KMS-11 (cell line): ENCODE measurements around the gene PERM1.
"Not testable (repeated sequence)": the region's sequence is repeated elsewhere in the genome, so short reads cannot be mapped to it uniquely, and the experiment has no call there.

Experiments used
- H2AFZ ChIP-seq: fragments of 200-600 bp; sonication (generic); 2 replicates; pipeline ENCODE4 v1.6.1; 2016; ENCODE audit warnings: antibody characterized with exemption, mixed run types, low read depth
- H3K27ac ChIP-seq: fragments of 200-600 bp; sonication (generic); 2 replicates; pipeline ENCODE4 v1.6.1; 2016; ENCODE audit warnings: mild to moderate bottlenecking, mixed run types
- H3K27me3 ChIP-seq: fragments of 200-600 bp; sonication (generic); 2 replicates; pipeline ENCODE4 v1.6.1; 2017; ENCODE audit warnings: mild to moderate bottlenecking, low read depth, mixed run types, moderate library complexity; ENCODE audit not compliant: insufficient read depth
- H3K36me3 ChIP-seq: fragments of 200-600 bp; sonication (generic); 2 replicates; pipeline ENCODE4 v1.6.1; 2017; ENCODE audit warnings: mild to moderate bottlenecking, mixed run types; ENCODE audit not compliant: insufficient read depth
- H3K4me1 ChIP-seq: fragments of 200-600 bp; sonication (generic); 2 replicates; pipeline ENCODE4 v1.6.1; 2016; ENCODE audit warnings: mild to moderate bottlenecking, low read depth, mixed run types; ENCODE audit not compliant: poor library complexity, severe bottlenecking
- H3K4me2 ChIP-seq: fragments of 200-600 bp; sonication (generic); 2 replicates; pipeline ENCODE4 v1.7.0; 2016; ENCODE audit warnings: mild to moderate bottlenecking, mixed run types
- H3K4me3 ChIP-seq: fragments of 200-600 bp; sonication (generic); IDR thresholded peaks from 2 replicates; pipeline ENCODE4 v1.6.1; 2017; ENCODE audit warnings: low read depth, low read length, mixed read lengths; ENCODE audit not compliant: insufficient read depth
- H3K79me2 ChIP-seq: fragments of 200-600 bp; sonication (generic); 2 replicates; pipeline ENCODE4 v1.6.1; 2016; ENCODE audit warnings: low read depth, mixed run types; ENCODE audit not compliant: insufficient read depth
- H3K9ac ChIP-seq: fragments of 200-600 bp; sonication (generic); 2 replicates; pipeline ENCODE4 v1.6.1; 2016; ENCODE audit warnings: mild to moderate bottlenecking, mixed run types
- H4K20me1 ChIP-seq: fragments of 200-600 bp; sonication (generic); 2 replicates; pipeline ENCODE4 v1.6.1; 2016; ENCODE audit warnings: mild to moderate bottlenecking, mixed run types; ENCODE audit not compliant: insufficient read depth
- TF ChIP-seq, protein P1 (sequence below): fragments of 200-600 bp; sonication (generic); conservative IDR thresholded peaks from 2 replicates; pipeline ENCODE4 v1.6.1; 2017; ENCODE audit warnings: low read depth, mild to moderate bottlenecking, antibody characterized with exemption, low read length, moderate library complexity, mixed read lengths

Gene PERM1

DNA sequence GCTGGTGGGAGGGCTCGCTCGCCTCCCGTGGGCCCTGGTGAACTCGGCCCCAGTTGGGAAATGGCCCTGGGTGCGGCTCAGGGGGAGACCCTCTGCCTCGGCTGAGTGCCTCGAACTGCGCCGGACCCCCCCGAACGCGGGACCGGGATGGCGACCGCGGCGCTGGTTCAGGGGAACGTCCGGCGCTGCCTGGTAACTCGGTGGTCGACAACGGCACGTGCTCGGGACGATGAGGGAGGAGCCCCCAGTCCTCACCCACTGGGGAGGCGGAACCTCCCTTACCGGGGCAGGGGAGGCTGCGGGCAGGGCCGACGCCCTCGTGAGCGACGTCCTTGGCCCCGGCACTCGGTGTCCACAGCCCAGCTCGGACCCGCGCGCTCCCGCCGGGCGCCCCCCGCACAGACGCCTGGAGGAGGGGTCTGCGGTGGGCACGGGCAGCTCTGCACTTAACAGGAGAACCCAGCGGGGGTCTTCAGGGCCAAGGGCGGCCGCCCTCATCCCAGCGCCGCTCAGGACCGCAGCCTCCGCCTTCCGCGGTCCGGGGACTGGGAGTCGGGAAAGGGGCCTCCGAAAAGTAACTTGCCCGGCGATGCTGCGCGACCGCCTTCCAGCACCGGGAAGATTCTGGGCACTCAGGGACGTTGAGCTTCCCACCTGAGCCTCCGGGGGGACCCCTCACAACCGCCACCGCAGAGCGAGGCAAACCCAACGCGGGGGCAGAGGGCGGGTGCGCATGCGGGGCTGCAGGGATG, 16.3 kb upstream of the PERM1 start:
- H3K27ac ChIP-seq: no peak overlapping the region
- TF ChIP-seq, protein P1, sequence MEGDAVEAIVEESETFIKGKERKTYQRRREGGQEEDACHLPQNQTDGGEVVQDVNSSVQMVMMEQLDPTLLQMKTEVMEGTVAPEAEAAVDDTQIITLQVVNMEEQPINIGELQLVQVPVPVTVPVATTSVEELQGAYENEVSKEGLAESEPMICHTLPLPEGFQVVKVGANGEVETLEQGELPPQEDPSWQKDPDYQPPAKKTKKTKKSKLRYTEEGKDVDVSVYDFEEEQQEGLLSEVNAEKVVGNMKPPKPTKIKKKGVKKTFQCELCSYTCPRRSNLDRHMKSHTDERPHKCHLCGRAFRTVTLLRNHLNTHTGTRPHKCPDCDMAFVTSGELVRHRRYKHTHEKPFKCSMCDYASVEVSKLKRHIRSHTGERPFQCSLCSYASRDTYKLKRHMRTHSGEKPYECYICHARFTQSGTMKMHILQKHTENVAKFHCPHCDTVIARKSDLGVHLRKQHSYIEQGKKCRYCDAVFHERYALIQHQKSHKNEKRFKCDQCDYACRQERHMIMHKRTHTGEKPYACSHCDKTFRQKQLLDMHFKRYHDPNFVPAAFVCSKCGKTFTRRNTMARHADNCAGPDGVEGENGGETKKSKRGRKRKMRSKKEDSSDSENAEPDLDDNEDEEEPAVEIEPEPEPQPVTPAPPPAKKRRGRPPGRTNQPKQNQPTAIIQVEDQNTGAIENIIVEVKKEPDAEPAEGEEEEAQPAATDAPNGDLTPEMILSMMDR: no peak
- no peaks in the 10 kb centered on the region for H3K36me3 ChIP-seq
- H3K79me2 ChIP-seq: no peaks in the 10 kb centered on the region
- no peaks in the 10 kb centered on the region for H4K20me1 ChIP-seq
- peaks cover 4% of the 10 kb centered on the region for H3K4me1 ChIP-seq
- no peak overlapping the region for H3K4me2 ChIP-seq
- no peak overlapping the region for H3K4me3 ChIP-seq
- no peak overlapping the region for H3K9ac ChIP-seq
- H3K27me3 ChIP-seq: peaks cover 67% of the 10 kb centered on the region
- no peak overlapping the region for H2AFZ ChIP-seq

DNA sequence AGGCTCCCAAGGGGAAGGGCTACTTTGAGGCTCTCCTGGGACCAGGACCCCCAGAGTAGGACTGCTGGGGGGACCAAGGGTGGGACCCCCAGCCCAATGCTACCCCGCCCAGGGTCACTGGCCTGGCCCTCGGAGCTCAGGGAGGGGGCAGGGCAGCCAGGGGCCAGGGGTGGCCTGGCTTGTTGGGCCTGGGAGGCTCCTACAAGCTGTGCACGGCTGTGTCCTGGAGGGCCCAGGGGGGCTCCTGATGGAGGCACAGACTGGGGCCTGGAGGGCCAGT, 15.8 kb upstream of the PERM1 start:
- Histone ChIP-seq H3K4me3 (no peak overlapping the region), H3K36me3 (no peaks in the 10 kb centered on the region), H3K27ac (no peak overlapping the region), H3K27me3 (peaks cover 66% of the 10 kb centered on the region), H3K9ac (no peak overlapping the region), H3K4me1 (peaks cover 4% of the 10 kb centered on the region), H3K79me2 (no peaks in the 10 kb centered on the region), H2AFZ (no peak overlapping the region), H3K4me2 (no peak overlapping the region), H4K20me1 (no peaks in the 10 kb centered on the region)
- TF ChIP-seq, protein P1: no peak

DNA sequence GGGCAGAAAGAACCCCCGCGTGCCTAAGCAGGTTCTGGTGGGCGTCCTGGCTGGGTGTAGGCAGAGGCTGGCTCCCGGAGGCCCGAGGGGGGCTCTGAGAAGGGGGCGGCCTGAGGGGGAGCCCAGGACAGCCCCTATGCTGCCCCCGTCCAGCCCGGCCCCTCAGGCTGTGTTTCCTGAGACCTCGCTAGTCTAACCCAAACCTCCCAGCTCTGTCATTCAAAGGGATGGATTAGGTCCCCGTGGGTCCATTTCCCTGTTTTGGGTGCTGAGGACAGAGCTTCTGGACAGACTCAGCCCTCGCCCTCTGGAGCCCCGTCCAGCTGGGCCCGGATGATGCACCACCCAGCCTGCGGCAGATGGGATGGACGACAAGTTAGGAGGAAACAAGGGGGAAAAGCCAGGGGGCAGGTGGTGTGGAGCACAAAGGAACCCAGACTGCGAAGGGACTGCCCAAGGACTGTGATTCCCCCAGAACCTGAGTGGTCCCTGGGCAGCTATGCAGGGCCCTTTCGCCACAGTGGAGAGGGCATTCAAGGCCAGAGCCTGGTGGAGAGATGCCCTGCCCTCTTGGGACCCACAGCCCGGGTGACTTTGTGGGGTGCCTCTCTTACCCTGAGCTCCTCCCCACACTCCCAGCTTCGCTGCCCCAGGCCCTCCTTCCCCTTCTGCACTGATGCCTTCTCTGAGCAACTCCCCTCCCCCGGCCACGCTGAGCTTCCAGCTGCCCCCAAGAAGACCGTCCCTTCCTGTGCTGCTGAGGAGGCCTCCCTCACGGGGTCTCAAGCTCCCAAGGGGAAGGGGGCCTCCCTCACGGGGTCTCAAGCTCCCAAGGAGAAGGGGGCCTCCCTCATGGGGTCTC, 15.2 kb upstream of the PERM1 start:
- Histone ChIP-seq H3K27me3 (peaks cover 67% of the 10 kb centered on the region), H3K27ac (no peak overlapping the region), H3K9ac (no peak overlapping the region), H3K4me2 (no peak overlapping the region), H3K36me3 (no peaks in the 10 kb centered on the region), H4K20me1 (no peaks in the 10 kb centered on the region), H3K79me2 (no peaks in the 10 kb centered on the region), H3K4me3 (no peak overlapping the region), H3K4me1 (peaks cover 4% of the 10 kb centered on the region), H2AFZ (no peak overlapping the region)
- TF ChIP-seq, protein P1: no peak

GRCh38 chr1:995665-996633, 14.1 kb upstream of the PERM1 start:
- Histone ChIP-seq H3K27me3 (peaks cover 66% of the 10 kb centered on the region), H3K4me1 (peaks cover 4% of the 10 kb centered on the region), H3K9ac (no peak overlapping the region), H3K36me3 (no peaks in the 10 kb centered on the region), H3K4me3 (no peak overlapping the region), H4K20me1 (no peaks in the 10 kb centered on the region), H3K4me2 (no peak overlapping the region), H3K79me2 (no peaks in the 10 kb centered on the region), H3K27ac (no peak overlapping the region), H2AFZ (no peak overlapping the region)
- TF ChIP-seq, protein P1: no peak

GRCh38 chr1:994546-994945, 12.7 kb upstream of the PERM1 start:
- peaks cover 78% of the 10 kb centered on the region for H3K27me3 ChIP-seq
- H4K20me1 ChIP-seq, H3K27ac ChIP-seq, H2AFZ ChIP-seq, H3K36me3 ChIP-seq, H3K79me2 ChIP-seq, H3K9ac ChIP-seq, H3K4me1 ChIP-seq, H3K4me3 ChIP-seq, H3K4me2 ChIP-seq: not testable (repeated sequence)
